Testis (tissue), 3 donors: ENCODE data around the gene ANKRD13C. TPM values are rescaled to one million over a fixed set of nuclear protein-coding genes. Genes with fewer than 3 reads are reported as not detected.
A peak's percentile ranks its signal among the peaks of the same experiment; 100 is the strongest.

Experiments used
- DNase-seq: peaks from one replicate; pipeline ENCODE4 v3.0.0-alpha.2; 2019
- H3K27ac ChIP-seq, 2 donors: fragments of 200-600 bp; sonication (generic); one replicate each; pipeline ENCODE4 v1.5.1; 2019
- H3K27me3 ChIP-seq: fragments of 200-600 bp; sonication (generic); one replicate; pipeline ENCODE4 v1.5.1; 2019
- H3K36me3 ChIP-seq: fragments of 200-600 bp; sonication (generic); one replicate; pipeline ENCODE4 v1.5.1; 2017; ENCODE audit warnings: low read depth; ENCODE audit errors: missing control alignments
- H3K4me1 ChIP-seq: fragments of 200-600 bp; sonication (generic); one replicate; pipeline ENCODE4 v1.5.1; 2019
- H3K4me3 ChIP-seq, 2 donors: fragments of 200-600 bp; sonication (generic); one replicate each; pipeline ENCODE4 v1.5.1; 2017 to 2019
- H3K9me3 ChIP-seq: fragments of 200-600 bp; sonication (generic); one replicate; pipeline ENCODE4 v1.5.1; 2017
- POLR2A ChIP-seq: fragments of 450-650 bp; IDR thresholded peaks from one replicate; pipeline ENCODE4 v1.6.1; 2017; ENCODE audit warnings: antibody characterized with exemption, mild to moderate bottlenecking, moderate library complexity
- WGBS, 2 donors: methylation state at CpG; one replicate each; pipeline ENCODE4 v1.1.5; 2018; 5-methylcytosine and 5-hydroxymethylcytosine counted together
- intact Hi-C: fragments of 100-400 bp; cut with DNase I; formaldehyde crosslinking; loops from one replicate; pipeline ENCODE4 v1.15.1; 2023; ENCODE audit warnings: low total_unique reads
- polyA plus RNA-seq: library from polyadenylated mRNA; stranded (reverse); fragments of 350-450 nt; fragmentation: Illumina TruSeq; extraction: RNeasy Lipid Tissue Mini Kit (QIAGEN cat#74804); gene quantifications from one replicate; pipeline ENCODE4 v1.2.3, GENCODE V29; 2014; ENCODE audit warnings: low read depth, low replicate concordance; ENCODE audit not compliant: insufficient read depth
- total RNA-seq, 2 donors: library from RNA; depleted of rRNA; stranded (reverse); fragments of >200 nt; gene quantifications; one replicate each; pipeline ENCODE4 v1.2.3, GENCODE V29; 2016
- TF ChIP-seq, protein P1 (sequence below), 3 experiments: fragments of 450-650 bp in 2 of 3; fragments of 200-600 bp in 1 of 3; sonication (generic) in 1 of 3; IDR thresholded peaks; one replicate each; pipeline ENCODE4 v1.5.1; 2016 to 2019; ENCODE audit warnings: antibody characterized with exemption in 3 of 3, mild to moderate bottlenecking in 2 of 3, moderate library complexity in 1 of 3

Gene ANKRD13C
- total and polyA plus RNA-seq, 3 donors from 2014 or later: 8.0 to 21.7 (median 18.7) TPM

GRCh38 chr1:70220015-70220414 lies 134.5 kb downstream of the ANKRD13C start:
- WGBS, 2 donors: 80 to 82% methylated on average over 2 of the region's 2 CpGs
- H3K9me3 ChIP-seq: no peaks in the 10 kb centered on the region
- H3K27me3 ChIP-seq: no peaks in the 10 kb centered on the region
- H3K4me3 ChIP-seq: no peak overlapping the region
- TF ChIP-seq, protein P1, sequence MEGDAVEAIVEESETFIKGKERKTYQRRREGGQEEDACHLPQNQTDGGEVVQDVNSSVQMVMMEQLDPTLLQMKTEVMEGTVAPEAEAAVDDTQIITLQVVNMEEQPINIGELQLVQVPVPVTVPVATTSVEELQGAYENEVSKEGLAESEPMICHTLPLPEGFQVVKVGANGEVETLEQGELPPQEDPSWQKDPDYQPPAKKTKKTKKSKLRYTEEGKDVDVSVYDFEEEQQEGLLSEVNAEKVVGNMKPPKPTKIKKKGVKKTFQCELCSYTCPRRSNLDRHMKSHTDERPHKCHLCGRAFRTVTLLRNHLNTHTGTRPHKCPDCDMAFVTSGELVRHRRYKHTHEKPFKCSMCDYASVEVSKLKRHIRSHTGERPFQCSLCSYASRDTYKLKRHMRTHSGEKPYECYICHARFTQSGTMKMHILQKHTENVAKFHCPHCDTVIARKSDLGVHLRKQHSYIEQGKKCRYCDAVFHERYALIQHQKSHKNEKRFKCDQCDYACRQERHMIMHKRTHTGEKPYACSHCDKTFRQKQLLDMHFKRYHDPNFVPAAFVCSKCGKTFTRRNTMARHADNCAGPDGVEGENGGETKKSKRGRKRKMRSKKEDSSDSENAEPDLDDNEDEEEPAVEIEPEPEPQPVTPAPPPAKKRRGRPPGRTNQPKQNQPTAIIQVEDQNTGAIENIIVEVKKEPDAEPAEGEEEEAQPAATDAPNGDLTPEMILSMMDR (IDR thresholded peaks at IDR 0.05): no peak
- no peak for TF ChIP-seq POLR2A
- intact Hi-C loops: no loop called here
- peaks cover 28% of the 10 kb centered on the region for H3K4me1 ChIP-seq
- H3K27ac ChIP-seq: no peak overlapping the region
- H3K36me3 ChIP-seq: no peaks in the 10 kb centered on the region
- DNase-seq: no peak

GRCh38 chr1:70211541-70211940 lies 143.0 kb downstream of the ANKRD13C start:
- no peak overlapping the region for H3K27ac ChIP-seq
- H3K36me3 ChIP-seq: no peaks in the 10 kb centered on the region
- H3K4me3 ChIP-seq: no peak overlapping the region

GRCh38 chr1:70210820-70211219 lies 143.7 kb downstream of the ANKRD13C start:
- Histone ChIP-seq H3K4me3 (no peak overlapping the region), H3K4me1 (peaks cover 18% of the 10 kb centered on the region), H3K27me3 (no peaks in the 10 kb centered on the region), H3K9me3 (no peaks in the 10 kb centered on the region), H3K27ac (peak overlapping the region in 1 of 2 donors; percentile 24), H3K36me3 (no peaks in the 10 kb centered on the region)
- WGBS, 2 donors: 59 to 63% methylated on average over 1 of the region's 1 CpG
- TF ChIP-seq POLR2A: no peak
- TF ChIP-seq, protein P1 (IDR thresholded peaks at IDR 0.05): no peak
- no peak for DNase-seq
- intact Hi-C loops: no loop called here

More at GRCh38 chr1:70211541-70211940, 143.0 kb downstream of the ANKRD13C start:
- no peaks in the 10 kb centered on the region for H3K9me3 ChIP-seq
- H3K27me3 ChIP-seq: no peaks in the 10 kb centered on the region
- TF ChIP-seq, protein P1 (IDR thresholded peaks at IDR 0.05): no peak
- no peak for TF ChIP-seq POLR2A
- H3K4me1 ChIP-seq: peaks cover 18% of the 10 kb centered on the region
- intact Hi-C loops: no loop called here
- DNase-seq: no peak

Other genes with a start within 250 kb of the ANKRD13C start
- gene LRRC40, start 149.1 kb downstream of the ANKRD13C start, total RNA-seq: 10 to 100 TPM; 18.2 to 22.1 TPM
- 10.1 TPM for gene LRRC40, start 149.1 kb downstream of the ANKRD13C start, polyA plus RNA-seq
- 100 to 1,000 TPM; 223 to 262 TPM for gene SRSF11, start 133.3 kb downstream of the ANKRD13C start, total RNA-seq
- gene SRSF11, start 133.3 kb downstream of the ANKRD13C start, polyA plus RNA-seq: 134 TPM
- gene CTH, start 56.5 kb upstream of the ANKRD13C start, total RNA-seq: 10 to 100 TPM in 1 of 2 donors, 1 to 10 TPM in 1; 10.0 to 14.0 TPM
- gene CTH, start 56.5 kb upstream of the ANKRD13C start, polyA plus RNA-seq: 8.9 TPM